GM23338 (cell line): Measurements from ENCODE around the gene NME4.

Source experiments
- CTCF ChIP-seq, 2 experiments: fragments of 200-600 bp in 1 of 2; sonication (generic) in 1 of 2; conservative IDR thresholded peaks; 2 replicates each; pipeline versions ENCODE4 v1.5.1 to v1.6.1; 2016 to 2017; ENCODE audit warnings: antibody characterized with exemption in 2 of 2, low read depth in 2 of 2, mild to moderate bottlenecking in 2 of 2, moderate library complexity in 1 of 2
- EZH2 ChIP-seq: fragments of 200-600 bp; sonication (generic); IDR thresholded peaks from one replicate; pipeline ENCODE4 v1.8.0; 2017; ENCODE audit warnings: antibody characterized with exemption, mild to moderate bottlenecking, low read depth; ENCODE audit not compliant: unreplicated experiment
- EZH2phosphoT487 ChIP-seq: fragments of 200-600 bp; sonication (generic); IDR thresholded peaks from one replicate; pipeline ENCODE4 v1.8.1; 2018; ENCODE audit warnings: antibody characterized with exemption; ENCODE audit not compliant: unreplicated experiment
- POLR2AphosphoS5 ChIP-seq: IDR thresholded peaks from 2 replicates; pipeline ENCODE4 v1.6.1; 2016; ENCODE audit warnings: antibody characterized with exemption, low read depth

GRCh38 chr16:363110-363765 is 33.8 kb upstream of the NME4 start:
- no peak for TF ChIP-seq POLR2AphosphoS5
- TF ChIP-seq CTCF (conservative IDR thresholded peaks at IDR 0.05; ENCODE audit: low read depth in 2 of 2) = no peak
- TF ChIP-seq EZH2phosphoT487 = no peak
- TF ChIP-seq EZH2 = no peak
